Measurements from ENCODE around the gene CRX. TPM values are rescaled to one million over a fixed set of nuclear protein-coding genes. Genes with fewer than 3 reads are reported as not detected.
"Not testable (repeated sequence)": the region's sequence is repeated elsewhere in the genome, so short reads cannot be mapped to it uniquely, and the experiment has no call there.

CRX gene
- total and polyA plus RNA-seq, 9 donors: not detected

DNA sequence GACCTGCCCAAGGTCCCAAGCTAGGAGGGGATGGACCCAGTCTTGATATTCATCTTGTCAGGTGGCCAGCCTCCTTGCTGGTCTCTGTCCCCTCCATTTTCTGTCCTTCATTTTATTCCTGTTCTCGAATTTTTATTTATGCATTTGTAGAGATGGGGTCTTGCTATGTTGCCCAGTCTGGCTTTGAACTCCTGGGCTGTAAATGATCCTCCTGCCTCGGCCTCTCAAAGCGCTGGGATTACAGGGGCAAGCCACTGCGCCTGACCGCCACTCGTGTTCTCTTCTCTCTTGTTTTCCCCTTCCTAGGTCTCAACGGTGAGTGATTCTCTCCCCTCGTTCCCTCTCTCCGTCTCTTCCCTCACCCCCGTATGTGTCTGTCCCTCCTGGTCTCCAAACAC, 26.7 kb downstream of the CRX start:
- Histone ChIP-seq H3K27ac (no peak overlapping the region), H3K4me3 (no peak overlapping the region), H3K9me3 (no peaks in the 10 kb centered on the region), H3K36me3 (no peaks in the 10 kb centered on the region), H3K27me3 (no peaks in the 10 kb centered on the region), H3K4me1 (ENCODE audit: insufficient read depth) (no peaks in the 10 kb centered on the region)
- WGBS, 3 donors: 47 to 48% (median 47%) methylated on average over 10 of the region's 10 CpGs
- TF ChIP-seq EP300 (IDR thresholded peaks at IDR 0.05): no peak
- TF ChIP-seq POLR2A (IDR thresholded peaks at IDR 0.05): no peak
- TF ChIP-seq, protein P1, sequence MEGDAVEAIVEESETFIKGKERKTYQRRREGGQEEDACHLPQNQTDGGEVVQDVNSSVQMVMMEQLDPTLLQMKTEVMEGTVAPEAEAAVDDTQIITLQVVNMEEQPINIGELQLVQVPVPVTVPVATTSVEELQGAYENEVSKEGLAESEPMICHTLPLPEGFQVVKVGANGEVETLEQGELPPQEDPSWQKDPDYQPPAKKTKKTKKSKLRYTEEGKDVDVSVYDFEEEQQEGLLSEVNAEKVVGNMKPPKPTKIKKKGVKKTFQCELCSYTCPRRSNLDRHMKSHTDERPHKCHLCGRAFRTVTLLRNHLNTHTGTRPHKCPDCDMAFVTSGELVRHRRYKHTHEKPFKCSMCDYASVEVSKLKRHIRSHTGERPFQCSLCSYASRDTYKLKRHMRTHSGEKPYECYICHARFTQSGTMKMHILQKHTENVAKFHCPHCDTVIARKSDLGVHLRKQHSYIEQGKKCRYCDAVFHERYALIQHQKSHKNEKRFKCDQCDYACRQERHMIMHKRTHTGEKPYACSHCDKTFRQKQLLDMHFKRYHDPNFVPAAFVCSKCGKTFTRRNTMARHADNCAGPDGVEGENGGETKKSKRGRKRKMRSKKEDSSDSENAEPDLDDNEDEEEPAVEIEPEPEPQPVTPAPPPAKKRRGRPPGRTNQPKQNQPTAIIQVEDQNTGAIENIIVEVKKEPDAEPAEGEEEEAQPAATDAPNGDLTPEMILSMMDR (IDR thresholded peaks at IDR 0.05): no peak
- intact Hi-C loops (cut with DNase I): no loop called here
- DNase-seq: no peak

DNA sequence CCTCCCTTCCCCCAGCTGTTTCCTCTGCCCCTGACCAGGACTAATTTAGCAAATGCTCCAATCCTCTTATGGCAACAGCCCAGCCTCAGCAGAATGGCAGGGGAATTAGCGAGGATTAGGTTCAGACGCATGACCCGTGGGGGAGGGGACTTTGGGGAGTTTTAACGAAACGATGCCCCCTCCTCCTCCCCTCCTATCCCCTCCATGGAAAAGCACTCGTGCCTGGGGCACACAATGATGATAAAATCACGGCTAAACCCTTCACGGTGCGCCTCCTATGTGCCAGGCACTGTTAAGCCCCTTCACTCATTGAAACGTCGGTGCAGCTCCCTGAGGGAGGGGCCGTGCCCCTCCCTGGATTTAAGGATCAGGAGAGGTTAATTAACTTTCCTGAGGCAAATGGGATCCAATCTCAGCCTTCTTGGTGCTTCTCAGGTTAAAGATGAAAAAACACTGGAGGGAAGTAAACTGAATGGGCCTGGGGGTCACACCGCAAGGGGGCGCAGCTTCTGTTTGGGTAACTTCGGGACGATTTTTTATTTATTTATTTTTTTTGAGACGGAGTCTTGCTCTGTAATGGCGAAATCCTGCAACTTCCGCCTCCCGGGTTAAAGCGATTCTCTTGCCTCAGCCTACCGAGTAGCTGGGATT, 27.2 kb downstream of the CRX start:
- 2 to 3% (median 3%) methylated on average over 22 of the region's 22 CpGs for WGBS, 3 donors

DNA sequence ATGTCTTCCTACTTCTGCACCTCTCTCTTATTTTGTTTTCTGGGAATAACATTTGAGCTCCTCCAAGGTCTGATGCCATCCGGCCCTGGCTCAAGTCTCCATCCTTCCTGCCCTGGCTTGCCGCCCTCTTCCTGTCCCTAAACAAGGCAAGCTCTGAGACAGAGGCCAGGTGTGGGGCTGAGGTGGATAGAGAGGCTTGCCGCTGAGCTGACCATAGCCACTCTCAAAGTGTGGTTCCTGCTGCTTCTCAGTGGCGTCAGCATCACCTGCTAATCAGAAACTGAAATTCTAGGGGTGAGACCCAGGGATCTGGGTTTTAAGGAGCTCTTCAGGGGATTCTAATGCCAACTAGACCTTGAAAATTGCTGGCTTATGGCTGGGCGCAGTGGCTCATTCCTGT, 31.3 kb downstream of the CRX start:
- 59 to 62% (median 62%) methylated on average over 5 of the region's 5 CpGs for WGBS, 3 donors
- intact Hi-C loops (cut with DNase I): no loop called here
- Histone ChIP-seq H3K27me3 (no peaks in the 10 kb centered on the region), H3K4me3 (no peak overlapping the region), H3K4me1 (ENCODE audit: insufficient read depth) (no peaks in the 10 kb centered on the region), H3K9me3 (no peaks in the 10 kb centered on the region), H3K36me3 (no peaks in the 10 kb centered on the region), H3K27ac (no peak overlapping the region)
- no peak for TF ChIP-seq POLR2A (IDR thresholded peaks at IDR 0.05)
- TF ChIP-seq EP300 (IDR thresholded peaks at IDR 0.05): no peak
- TF ChIP-seq, protein P1 (IDR thresholded peaks at IDR 0.05): no peak
- DNase-seq: no peak

More for the DNA sequence above, 27.2 kb downstream of the CRX start:
- DNase-seq: no peak
- no peak for TF ChIP-seq EP300 (IDR thresholded peaks at IDR 0.05)
- TF ChIP-seq POLR2A (IDR thresholded peaks at IDR 0.05): no peak
- TF ChIP-seq, protein P1 (IDR thresholded peaks at IDR 0.05): no peak
- no peaks in the 10 kb centered on the region for H3K27me3 ChIP-seq
- no peaks in the 10 kb centered on the region for H3K9me3 ChIP-seq
- intact Hi-C loops (cut with DNase I): no loop called here
- H3K36me3 ChIP-seq: no peaks in the 10 kb centered on the region
- H3K27ac ChIP-seq: no peak overlapping the region
- no peak overlapping the region for H3K4me3 ChIP-seq
- no peaks in the 10 kb centered on the region for H3K4me1 ChIP-seq (ENCODE audit: insufficient read depth)

DNA sequence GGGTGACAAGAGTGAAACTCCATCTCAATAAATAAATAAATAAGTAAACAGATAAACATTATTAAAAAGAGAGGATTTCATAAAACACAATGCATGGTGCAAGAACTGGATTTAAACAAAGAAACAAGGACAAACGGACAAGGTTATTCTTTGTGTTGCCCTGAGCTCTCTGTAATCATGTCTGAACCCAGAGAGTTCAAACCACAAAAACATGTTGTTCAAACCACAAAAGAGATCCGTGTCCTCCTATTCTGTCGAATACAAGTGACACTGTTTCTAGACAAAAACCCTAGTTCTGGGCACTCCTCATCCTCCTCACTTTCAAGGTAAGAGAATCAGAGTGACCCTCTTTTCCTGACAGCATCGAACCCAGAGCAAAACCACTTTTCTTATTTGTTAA, 32.7 kb downstream of the CRX start:
- DNase-seq: no peak
- no peak for TF ChIP-seq POLR2A (IDR thresholded peaks at IDR 0.05)
- TF ChIP-seq EP300 (IDR thresholded peaks at IDR 0.05): no peak
- 32 to 54% (median 37%) methylated on average over 4 of the region's 4 CpGs for WGBS, 3 donors
- H3K27ac ChIP-seq: no peak overlapping the region
- H3K4me1 ChIP-seq (ENCODE audit: insufficient read depth): no peaks in the 10 kb centered on the region
- no peaks in the 10 kb centered on the region for H3K36me3 ChIP-seq
- H3K4me3 ChIP-seq: no peak overlapping the region
- H3K9me3 ChIP-seq: no peaks in the 10 kb centered on the region
- intact Hi-C loops (cut with DNase I): no loop called here
- no peaks in the 10 kb centered on the region for H3K27me3 ChIP-seq

DNA sequence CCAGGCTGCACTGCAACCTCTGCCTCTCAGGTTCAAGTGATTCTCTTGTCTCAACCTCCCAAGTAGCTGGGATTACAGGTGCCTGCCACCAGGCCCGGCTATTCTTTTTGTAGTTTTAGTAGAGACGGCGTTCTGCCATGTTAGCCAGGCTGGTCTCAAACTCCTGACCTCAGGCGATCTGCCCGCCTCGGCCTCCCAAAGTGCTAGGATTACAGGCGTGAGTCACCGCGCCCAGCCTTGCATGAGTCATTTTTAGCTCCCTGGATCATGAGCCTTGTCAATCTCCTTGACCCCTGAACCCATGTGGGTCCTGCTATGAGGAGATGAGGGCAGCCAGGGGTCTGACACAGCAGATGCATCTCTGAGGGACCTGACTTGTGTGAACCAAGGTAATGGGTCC, 36.5 kb downstream of the CRX start:
- H3K4me3 ChIP-seq; H3K27ac ChIP-seq; H3K36me3 ChIP-seq; DNase-seq; H3K9me3 ChIP-seq; intact Hi-C loops (cut with DNase I); H3K4me1 ChIP-seq (ENCODE audit: insufficient read depth); H3K27me3 ChIP-seq: not testable (repeated sequence)
- WGBS, 3 donors: 83 to 88% (median 84%) methylated on average over 9 of the region's 9 CpGs

DNA sequence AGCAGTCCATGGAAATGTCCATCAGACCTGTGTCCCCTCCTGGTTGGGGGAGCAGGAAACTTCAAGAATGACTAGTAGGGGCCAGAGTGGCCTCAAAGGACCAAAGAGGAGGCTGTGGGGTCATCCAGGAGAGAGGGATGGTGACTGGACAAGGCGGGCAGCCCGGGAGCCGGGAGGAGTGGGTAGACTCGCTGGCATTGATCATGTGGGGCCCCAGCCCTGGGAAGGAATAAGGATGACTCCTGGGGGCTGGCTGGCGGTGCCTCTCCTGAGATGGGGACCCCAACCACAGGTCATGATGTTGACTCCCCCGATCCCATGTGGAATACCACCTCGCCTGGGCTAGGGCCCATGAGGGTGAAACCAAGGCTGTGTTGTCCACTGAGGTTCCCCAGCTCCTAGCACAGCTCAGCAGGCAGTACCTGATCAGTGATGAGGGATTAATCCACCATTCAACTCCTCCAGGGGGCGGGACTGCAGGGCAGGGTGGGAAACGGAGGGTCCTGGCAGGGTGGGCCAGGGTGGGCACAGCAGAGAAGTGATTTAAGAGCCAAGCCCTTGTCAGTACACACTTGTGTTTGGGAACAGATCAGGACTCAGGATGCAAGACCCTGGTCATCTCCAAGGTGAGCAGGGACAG, 37.0 kb downstream of the CRX start, which contains the start of gene TPRX2:
Gene TPRX2, plus strand, starts transcription at position 590 of the 640 bp plus-strand sequence. Its CDS starts 12 bp downstream, at position 602.
- H3K27ac ChIP-seq; DNase-seq; H3K4me1 ChIP-seq (ENCODE audit: insufficient read depth); H3K36me3 ChIP-seq; H3K4me3 ChIP-seq; intact Hi-C loops (cut with DNase I); H3K27me3 ChIP-seq; H3K9me3 ChIP-seq: not testable (repeated sequence)
- WGBS, 3 donors: 86 to 91% (median 91%) methylated on average over 9 of the region's 9 CpGs

DNA sequence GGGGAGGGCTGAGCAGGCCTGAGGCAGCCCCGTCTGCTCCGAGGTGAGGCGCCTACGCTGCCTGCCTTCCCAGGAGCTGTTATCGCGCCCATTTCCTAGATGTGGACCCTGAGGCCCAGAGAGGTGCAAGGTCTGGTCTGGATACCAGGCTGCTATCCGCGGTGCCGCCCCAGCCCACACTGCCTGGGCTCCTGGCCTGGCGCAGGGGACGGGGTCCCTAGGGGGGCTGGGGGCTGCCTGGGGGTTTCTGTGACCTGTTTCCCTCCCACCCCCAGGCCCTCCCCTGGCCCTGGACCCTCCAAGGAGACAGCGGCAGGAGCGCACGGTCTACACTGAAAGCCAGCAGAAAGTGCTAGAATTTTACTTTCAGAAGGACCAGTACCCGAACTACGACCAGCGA, 38.1 kb downstream of the CRX start:
- H3K4me1 ChIP-seq (ENCODE audit: insufficient read depth); H3K27me3 ChIP-seq; H3K36me3 ChIP-seq; H3K4me3 ChIP-seq; DNase-seq; H3K27ac ChIP-seq; intact Hi-C loops (cut with DNase I); H3K9me3 ChIP-seq: not testable (repeated sequence)
- 84 to 100% methylated on average over 2 to 11 of the region's 17 CpGs; no CpG with 5 or more reads in 1 of the 3 donors for WGBS, 3 donors

Data from ovary (tissue), 9 donors.